GM12872 (cell line): ENCODE data around the gene CLCN2.

Experiments used
- TF ChIP-seq, protein P1 (sequence below): IDR thresholded peaks from 3 replicates; pipeline ENCODE4 v1.5.1; 2011; ENCODE audit warnings: low read depth, mild to moderate bottlenecking, low read length, moderate library complexity; ENCODE audit not compliant: insufficient read depth

CLCN2 gene

DNA sequence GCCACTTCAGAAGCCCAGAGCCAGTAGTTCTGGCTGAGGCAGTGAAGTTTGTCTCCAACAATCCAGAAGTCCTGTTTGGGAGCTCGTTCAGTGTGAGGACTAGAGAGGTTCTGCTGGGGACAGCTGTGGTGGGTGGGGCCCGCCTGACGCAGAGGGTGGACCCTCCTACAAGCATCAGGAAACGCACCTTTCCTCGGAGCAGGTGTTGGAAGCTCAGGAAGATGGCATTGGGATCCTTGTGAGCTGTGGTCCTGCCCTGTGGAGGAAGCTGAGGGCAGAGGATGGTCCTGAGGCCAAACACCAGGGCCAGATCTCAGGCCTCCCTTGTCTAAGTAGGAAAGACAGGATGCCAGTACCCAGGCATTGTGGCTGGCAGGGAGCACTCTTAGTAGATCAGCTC, 11.5 kb upstream of the CLCN2 start:
- TF ChIP-seq, protein P1, sequence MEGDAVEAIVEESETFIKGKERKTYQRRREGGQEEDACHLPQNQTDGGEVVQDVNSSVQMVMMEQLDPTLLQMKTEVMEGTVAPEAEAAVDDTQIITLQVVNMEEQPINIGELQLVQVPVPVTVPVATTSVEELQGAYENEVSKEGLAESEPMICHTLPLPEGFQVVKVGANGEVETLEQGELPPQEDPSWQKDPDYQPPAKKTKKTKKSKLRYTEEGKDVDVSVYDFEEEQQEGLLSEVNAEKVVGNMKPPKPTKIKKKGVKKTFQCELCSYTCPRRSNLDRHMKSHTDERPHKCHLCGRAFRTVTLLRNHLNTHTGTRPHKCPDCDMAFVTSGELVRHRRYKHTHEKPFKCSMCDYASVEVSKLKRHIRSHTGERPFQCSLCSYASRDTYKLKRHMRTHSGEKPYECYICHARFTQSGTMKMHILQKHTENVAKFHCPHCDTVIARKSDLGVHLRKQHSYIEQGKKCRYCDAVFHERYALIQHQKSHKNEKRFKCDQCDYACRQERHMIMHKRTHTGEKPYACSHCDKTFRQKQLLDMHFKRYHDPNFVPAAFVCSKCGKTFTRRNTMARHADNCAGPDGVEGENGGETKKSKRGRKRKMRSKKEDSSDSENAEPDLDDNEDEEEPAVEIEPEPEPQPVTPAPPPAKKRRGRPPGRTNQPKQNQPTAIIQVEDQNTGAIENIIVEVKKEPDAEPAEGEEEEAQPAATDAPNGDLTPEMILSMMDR = no peak

DNA sequence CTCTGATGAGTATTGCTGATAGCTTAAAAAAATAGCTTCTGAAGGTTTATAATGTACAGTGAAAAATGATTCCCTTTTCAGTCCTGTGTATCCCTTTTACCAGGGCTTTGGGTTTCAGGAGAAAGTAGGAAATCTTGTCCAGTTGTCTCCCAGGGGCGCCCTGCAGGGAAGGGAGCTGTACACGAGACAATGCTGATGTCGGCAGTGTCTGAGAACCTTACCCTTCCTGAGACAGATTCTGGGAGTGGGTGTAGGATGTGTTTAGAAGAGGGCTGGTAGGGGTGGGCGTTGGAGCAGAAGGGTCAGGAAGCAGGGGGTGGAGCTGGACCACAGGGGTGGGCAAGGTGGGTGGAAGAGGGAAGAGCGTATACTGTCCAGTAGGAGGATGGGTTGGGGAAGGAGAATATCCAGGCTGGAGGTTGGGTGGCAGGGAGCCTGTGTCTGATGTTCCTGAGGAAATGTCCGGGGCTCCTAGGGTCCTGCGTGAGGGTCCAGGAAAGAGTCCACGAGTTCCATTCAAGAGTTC, 11.0 kb upstream of the CLCN2 start:
- TF ChIP-seq, protein P1 = no peak

DNA sequence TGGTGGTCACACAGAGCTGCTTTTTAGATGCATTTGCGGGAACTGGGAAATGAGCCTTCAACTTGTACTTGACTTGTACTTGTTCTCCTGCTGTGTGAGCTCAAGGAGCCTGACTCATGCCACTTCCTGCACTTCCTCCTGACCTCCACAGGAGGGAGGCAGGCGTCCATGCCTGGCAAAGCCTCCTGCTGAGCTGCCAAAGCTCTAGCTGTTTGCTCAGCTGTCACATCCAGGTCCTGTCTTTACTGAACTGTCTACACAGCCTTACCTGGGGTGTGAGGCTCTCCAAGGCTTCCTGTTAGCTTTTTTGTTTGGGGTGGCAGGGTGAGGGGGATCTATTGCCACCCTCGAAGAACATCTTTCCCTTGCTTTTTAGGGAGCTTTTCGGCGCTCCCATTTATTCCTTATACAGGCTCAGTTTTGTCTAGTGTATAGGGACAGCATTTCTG, 10.2 kb upstream of the CLCN2 start:
- TF ChIP-seq, protein P1 = peak; percentile 95

DNA sequence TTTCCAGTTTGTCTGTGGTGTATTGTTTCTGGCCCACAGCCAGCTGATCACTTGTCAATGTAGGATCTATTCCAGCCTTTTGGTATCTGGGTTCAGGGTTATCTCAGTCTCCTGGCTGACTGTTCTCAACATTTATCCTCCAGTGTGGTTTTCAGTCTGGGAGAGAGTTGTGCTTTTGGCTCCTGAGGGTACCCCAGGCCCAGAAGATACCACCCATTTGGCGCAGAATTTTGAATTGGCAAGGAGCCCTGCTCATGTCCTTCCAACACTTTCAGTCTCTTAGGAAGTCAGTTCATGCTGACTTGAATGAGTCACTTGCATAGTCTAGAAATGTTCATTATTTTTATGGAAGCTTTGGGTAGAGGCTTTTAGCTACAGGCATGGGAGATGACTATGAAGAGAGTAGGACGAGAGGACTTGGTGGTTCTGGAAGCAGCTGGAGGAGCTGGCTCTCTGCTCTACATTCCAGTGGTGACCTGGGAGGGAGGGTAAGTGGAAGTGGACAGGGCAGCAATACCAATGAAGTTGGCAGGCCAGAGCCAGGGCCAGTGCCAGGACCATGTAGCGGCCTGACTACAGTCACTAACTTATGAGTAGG, 7.3 kb upstream of the CLCN2 start:
- TF ChIP-seq, protein P1 = no peak

DNA sequence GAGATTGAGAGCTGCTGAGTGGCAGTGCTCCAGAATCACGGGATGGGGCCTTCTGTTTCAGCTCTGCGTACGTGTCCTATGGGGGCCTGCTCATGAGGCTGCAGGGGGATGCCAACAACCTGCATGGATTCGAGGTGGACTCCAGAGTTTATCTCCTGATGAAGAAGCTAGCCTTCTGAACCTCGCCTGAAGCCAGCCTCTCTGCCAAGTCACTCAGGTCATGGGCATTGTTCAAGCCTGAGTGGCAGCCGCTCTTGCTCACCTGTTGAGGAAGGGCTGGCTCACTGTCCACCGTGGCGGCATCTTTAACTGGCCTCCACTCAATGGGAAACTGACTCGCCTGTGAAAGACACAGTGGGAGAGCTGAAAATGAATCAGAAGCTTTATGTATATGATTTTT, 6.7 kb upstream of the CLCN2 start:
- TF ChIP-seq, protein P1 = no peak

DNA sequence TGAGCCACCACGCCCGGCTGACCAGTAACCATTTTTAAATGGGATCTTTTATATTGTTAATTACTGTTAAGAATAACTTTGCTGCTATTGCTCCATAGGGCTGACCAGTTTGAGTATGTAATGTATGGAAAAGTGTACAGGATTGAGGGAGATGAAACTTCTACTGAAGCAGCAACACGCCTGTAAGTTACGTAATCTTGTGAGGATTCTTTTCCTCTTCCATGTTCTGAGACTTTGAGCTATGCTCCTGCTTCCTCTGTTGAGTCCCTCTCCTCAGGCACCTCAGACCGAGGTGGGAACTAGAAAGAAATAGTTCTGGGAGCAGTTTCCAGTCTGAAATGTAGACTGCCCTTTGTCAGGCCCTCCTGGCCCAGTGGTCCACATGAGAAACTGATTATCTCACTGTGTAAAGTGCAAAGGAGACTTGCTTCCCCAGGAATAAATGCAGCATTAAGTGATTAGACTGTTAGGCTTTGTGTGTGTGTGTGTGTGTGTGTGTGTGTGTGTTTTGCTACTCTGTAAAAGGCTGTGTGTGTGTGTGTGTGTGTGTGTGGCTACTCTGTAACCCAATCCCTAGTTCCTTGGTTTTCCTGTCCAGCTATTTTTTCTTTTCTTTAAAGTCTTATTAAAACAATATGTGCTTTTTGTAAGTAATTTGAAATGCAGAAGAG, 5.3 kb upstream of the CLCN2 start:
- TF ChIP-seq, protein P1 = no peak

DNA sequence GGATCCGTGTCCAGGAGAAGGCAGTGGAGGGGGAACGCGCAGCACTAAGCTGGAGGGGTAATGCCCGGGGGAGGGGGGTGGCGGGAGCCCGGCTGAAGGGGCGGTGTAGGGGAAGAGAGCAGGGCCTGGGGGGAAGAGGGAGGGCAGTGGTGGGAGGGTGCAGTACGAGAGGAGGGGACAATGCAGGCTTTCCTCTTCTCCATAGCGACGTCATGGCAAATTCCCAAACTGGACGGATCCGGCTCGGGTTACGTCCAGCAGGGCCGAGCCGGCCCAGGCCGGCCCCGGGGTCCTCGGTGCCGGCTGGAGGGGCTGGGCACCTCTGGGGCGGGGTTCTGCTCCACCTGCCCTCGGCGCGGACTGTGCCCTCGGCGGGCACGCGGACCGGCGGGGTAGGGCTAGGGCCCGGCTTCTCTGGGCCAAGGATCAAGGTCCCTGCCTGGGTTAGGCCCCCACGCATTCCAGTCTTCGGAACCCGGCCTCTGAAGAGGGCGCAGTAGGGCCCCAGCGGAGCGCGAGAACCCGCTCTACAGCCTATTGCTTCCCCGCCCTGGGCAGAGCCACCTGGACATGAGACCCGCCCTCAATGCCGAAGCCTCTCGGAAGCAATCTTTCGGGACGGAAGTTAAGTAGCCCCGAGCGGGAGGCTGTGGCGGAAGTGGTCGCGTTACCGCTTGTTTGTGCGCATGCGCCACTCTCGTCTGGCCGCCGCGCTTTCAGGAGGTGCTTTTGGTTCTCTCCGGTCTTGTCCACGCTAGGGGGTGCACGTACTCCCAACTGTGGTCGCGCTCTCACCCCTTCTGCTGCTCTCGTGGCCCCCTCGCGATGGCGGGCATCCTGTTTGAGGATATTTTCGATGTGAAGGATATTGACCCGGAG, 1.5 kb upstream of the CLCN2 start:
- TF ChIP-seq, protein P1 = peak; percentile 70
